WTC11 (cell line): ENCODE data around the gene STAP2.

ENCODE experiments used
- TF ChIP-seq, protein P1 (sequence below): sonication (generic); formaldehyde crosslinking; IDR thresholded peaks from 2 replicates; pipeline ENCODE4 v1.8.0; 2022; ENCODE audit warnings: mild to moderate bottlenecking, missing genetic modification reagents
- TF ChIP-seq, protein P2 (sequence below): sonication (generic); formaldehyde crosslinking; IDR thresholded peaks from 2 replicates; pipeline ENCODE4 v1.8.1; 2022; ENCODE audit warnings: mild to moderate bottlenecking, moderate library complexity, missing genetic modification reagents
- TF ChIP-seq, protein P3 (sequence below): fragments of 200-600 bp; IDR thresholded peaks from 2 replicates; pipeline ENCODE4 v1.8.0; 2022; ENCODE audit warnings: antibody characterized with exemption

DNA sequence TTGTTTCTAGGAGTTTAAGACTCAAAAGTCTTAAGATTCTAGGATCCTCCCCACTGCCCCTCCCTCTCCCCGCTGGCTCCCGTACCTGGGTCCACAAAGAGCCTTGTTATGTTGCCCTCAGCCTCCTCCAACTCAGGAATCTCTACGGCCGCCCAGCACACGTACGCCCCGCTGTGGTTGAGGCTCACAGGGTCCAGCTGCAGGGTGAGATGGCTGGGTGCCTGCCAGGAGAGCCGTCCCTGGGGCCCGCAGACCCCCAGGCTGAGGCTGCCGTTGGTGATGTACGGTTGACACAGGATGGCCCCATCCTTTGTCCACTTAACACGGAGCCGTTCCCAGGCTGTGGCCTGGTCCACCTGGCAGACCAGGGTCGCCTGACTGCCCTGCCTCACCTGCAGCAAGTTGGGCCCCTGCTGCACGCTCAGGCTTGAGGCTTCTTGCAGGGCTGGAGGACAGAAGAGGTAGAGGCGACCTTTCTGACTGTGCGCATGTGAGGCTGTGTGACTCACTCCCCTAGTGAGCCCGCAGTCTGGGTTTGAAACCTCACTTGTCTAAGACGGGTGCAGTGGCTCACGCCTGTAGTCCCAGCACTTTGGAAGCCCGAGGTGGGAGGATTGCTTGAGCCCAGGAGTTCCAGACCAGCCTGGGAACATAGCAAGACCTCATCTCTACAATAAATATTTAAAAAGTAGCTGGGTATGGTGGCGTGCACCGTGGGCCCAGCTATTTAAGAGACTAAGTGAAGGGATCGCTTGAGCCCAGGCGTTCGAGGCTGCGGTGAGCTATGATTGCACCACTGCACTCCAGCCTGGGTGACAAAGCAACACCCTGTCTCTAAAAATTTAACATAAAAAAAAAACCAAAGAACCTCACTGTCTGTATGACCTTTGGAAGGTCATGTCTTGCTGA, 40.5 kb downstream of the STAP2 start:
- TF ChIP-seq, protein P1, sequence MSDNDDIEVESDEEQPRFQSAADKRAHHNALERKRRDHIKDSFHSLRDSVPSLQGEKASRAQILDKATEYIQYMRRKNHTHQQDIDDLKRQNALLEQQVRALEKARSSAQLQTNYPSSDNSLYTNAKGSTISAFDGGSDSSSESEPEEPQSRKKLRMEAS (CRISPR knock-in tag) = no peak
- TF ChIP-seq, protein P2, sequence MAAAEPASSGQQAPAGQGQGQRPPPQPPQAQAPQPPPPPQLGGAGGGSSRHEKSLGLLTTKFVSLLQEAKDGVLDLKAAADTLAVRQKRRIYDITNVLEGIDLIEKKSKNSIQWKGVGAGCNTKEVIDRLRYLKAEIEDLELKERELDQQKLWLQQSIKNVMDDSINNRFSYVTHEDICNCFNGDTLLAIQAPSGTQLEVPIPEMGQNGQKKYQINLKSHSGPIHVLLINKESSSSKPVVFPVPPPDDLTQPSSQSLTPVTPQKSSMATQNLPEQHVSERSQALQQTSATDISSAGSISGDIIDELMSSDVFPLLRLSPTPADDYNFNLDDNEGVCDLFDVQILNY (CRISPR knock-in tag) = no peak
- TF ChIP-seq, protein P3, sequence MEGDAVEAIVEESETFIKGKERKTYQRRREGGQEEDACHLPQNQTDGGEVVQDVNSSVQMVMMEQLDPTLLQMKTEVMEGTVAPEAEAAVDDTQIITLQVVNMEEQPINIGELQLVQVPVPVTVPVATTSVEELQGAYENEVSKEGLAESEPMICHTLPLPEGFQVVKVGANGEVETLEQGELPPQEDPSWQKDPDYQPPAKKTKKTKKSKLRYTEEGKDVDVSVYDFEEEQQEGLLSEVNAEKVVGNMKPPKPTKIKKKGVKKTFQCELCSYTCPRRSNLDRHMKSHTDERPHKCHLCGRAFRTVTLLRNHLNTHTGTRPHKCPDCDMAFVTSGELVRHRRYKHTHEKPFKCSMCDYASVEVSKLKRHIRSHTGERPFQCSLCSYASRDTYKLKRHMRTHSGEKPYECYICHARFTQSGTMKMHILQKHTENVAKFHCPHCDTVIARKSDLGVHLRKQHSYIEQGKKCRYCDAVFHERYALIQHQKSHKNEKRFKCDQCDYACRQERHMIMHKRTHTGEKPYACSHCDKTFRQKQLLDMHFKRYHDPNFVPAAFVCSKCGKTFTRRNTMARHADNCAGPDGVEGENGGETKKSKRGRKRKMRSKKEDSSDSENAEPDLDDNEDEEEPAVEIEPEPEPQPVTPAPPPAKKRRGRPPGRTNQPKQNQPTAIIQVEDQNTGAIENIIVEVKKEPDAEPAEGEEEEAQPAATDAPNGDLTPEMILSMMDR = no peak
